ENCODE results near the gene MS4A10. TPM values are rescaled to one million over a fixed set of nuclear protein-coding genes. Genes with fewer than 3 reads are reported as not detected.

The MS4A10 gene
- total RNA-seq, 1 experiment from 2014 or later: not detected

DNA sequence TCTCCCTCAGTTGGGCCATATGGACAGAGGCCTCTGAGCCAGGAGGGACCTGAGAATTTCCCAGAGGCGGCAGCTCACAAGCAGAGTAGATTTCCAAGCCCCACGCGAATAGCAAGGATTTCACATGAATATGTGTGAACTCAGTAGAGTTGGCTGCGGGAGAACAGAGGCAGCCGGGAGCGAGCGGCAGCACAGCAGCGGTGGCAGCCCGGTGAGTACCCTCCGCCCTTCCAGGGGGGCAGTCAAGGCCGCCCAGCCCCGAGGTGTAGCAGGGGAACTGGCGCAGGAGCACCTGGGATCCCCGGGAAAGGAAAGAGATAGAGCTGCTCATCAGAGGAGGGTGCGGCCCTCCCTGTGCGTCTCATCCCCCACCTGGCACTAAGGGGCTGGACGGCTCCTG, 36.9 kb upstream of the MS4A10 start:
- intact Hi-C loops (cut with micrococcal nuclease): no loop called here
- no peaks in the 10 kb centered on the region for H3K4me1 ChIP-seq (ENCODE audit: control insufficient read depth in 1 of 2, insufficient read depth in 2 of 2, low read length in 2 of 2)
- no peaks in the 10 kb centered on the region for H3K36me3 ChIP-seq (ENCODE audit: control insufficient read depth in 1 of 2, insufficient read depth in 2 of 2, low read length in 2 of 2)
- no peaks in the 10 kb centered on the region for H3K9me2 ChIP-seq (ENCODE audit: insufficient read depth)
- ChIA-PET CTCF (no interaction called here), POLR2A (no interaction called here), RAD21 (ENCODE audit: low non-redundant PET in 1 of 2, low total read pairs in 2 of 2, uncharacterized antibody in 2 of 2, unreplicated experiment in 2 of 2) (no interaction called here)
- BruUV-seq (replicated peaks): no TSS peak
- no peaks in the 10 kb centered on the region for H3K79me2 ChIP-seq (ENCODE audit: insufficient read depth, low read length)
- no peak overlapping the region for H3K27ac ChIP-seq (ENCODE audit: low read depth, low read length)
- no peak for DNase-seq (ENCODE audit: low read depth, low spot score)
- no peak overlapping the region for H2AFZ ChIP-seq (ENCODE audit: low read depth, low read length, poor library complexity, severe bottlenecking)
- H3K9ac ChIP-seq (ENCODE audit: low read length): no peak overlapping the region
- peaks cover 16% of the 10 kb centered on the region; the same call in 1 of the 2 replicates for H3K27me3 ChIP-seq (ENCODE audit: insufficient read depth, low read length)
- H3K4me3 ChIP-seq (replicated peaks in 1 of 2; ENCODE audit: low read depth in 1 of 2, low read length in 2 of 2): no peak overlapping the region
- ATAC-seq: no peak
- H3K4me2 ChIP-seq (ENCODE audit: low read length): no peak overlapping the region
- H4K20me1 ChIP-seq (ENCODE audit: insufficient read depth): no peaks in the 10 kb centered on the region
- TF ChIP-seq POLR2AphosphoS5 (IDR thresholded peaks at IDR 0.05; ENCODE audit: low read depth, low read length) (no peak), EZH2phosphoT487 (IDR thresholded peaks at IDR 0.05; ENCODE audit: borderline replicate concordance) (no peak), TCF7L2 (IDR thresholded peaks at IDR 0.05; ENCODE audit: borderline replicate concordance, extremely low read depth, insufficient read depth, insufficient read length) (no peak), FOSL1 (IDR thresholded peaks at IDR 0.05; ENCODE audit: low read depth) (no peak)
- H3K9me3 ChIP-seq (ENCODE audit: control insufficient read depth in 1 of 2, insufficient read depth in 1 of 2, low read depth in 1 of 2, low read length in 2 of 2): no peaks in the 10 kb centered on the region

DNA sequence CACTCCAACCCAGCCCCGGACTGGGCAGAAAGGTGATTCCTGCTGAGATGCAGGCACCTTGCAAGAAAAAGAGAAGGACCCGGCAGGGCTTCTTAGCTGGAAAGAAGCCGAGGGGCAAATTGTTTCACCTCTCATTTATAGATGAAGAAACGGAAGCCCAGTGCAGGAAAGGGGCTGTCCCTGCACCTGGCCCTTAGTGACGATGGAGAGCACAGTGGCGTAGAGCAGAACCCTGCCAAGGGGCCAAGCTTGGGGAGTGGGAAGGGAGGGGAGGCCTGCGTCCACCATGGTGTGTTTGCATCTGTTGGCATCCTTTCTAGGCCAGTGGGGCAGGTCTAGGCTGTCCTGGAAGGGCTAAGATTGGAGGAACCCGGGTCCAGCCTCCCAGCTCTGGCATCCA, 36.3 kb upstream of the MS4A10 start:
- TF ChIP-seq EZH2 (IDR thresholded peaks at IDR 0.05) (no peak), SRF (IDR thresholded peaks at IDR 0.05; ENCODE audit: low read depth) (no peak), EZH2phosphoT487 (IDR thresholded peaks at IDR 0.05; ENCODE audit: borderline replicate concordance) (no peak)
- Histone ChIP-seq H3K27ac (ENCODE audit: low read depth, low read length) (no peak overlapping the region), H3K4me1 (ENCODE audit: control insufficient read depth in 1 of 2, insufficient read depth in 2 of 2, low read length in 2 of 2) (no peaks in the 10 kb centered on the region), H4K20me1 (ENCODE audit: insufficient read depth) (no peaks in the 10 kb centered on the region), H3K9me2 (ENCODE audit: insufficient read depth) (no peaks in the 10 kb centered on the region), H3K36me3 (ENCODE audit: control insufficient read depth in 1 of 2, insufficient read depth in 2 of 2, low read length in 2 of 2) (no peaks in the 10 kb centered on the region), H3K4me3 (replicated peaks in 1 of 2; ENCODE audit: low read depth in 1 of 2, low read length in 2 of 2) (no peak overlapping the region), H3K4me2 (ENCODE audit: low read length) (no peak overlapping the region), H3K79me2 (ENCODE audit: insufficient read depth, low read length) (no peaks in the 10 kb centered on the region), H3K27me3 (ENCODE audit: insufficient read depth, low read length) (peaks cover 16% of the 10 kb centered on the region; the same call in 1 of the 2 replicates), H2AFZ (ENCODE audit: low read depth, low read length, poor library complexity, severe bottlenecking) (no peak overlapping the region), H3K9ac (ENCODE audit: low read length) (no peak overlapping the region), H3K9me3 (ENCODE audit: control insufficient read depth in 1 of 2, insufficient read depth in 1 of 2, low read depth in 1 of 2, low read length in 2 of 2) (no peaks in the 10 kb centered on the region)
- intact Hi-C loops (cut with micrococcal nuclease): no loop called here
- RAD21 ChIA-PET (ENCODE audit: low non-redundant PET in 1 of 2, low total read pairs in 2 of 2, uncharacterized antibody in 2 of 2, unreplicated experiment in 2 of 2): no interaction called here
- POLR2A ChIA-PET: no interaction called here
- DNase-seq (ENCODE audit: low read depth, low spot score) (no peak), ATAC-seq (no peak)
- CTCF ChIA-PET: no interaction called here
- no TSS peak for BruUV-seq (replicated peaks)

All from HCT116 (cell line).